Stimulated activated naive CD8-positive, alpha-beta T cell treated with anti-CD3 and anti-CD28 coated beads, Interleukin-15, Interleukin-2, amounts not matched to agents 100 ng/mL and 50 ng/mL, for 24 hours (primary cell): ENCODE measurements around the gene FGF16.
"Not testable (repeated sequence)": the region's sequence is repeated elsewhere in the genome, so short reads cannot be mapped to it uniquely, and the experiment has no call there.

Source experiments
- H3K27ac Mint-ChIP-seq: one replicate; pipeline ENCODE4 v1.8.0; 2021; ENCODE audit warnings: mild to moderate bottlenecking, mixed read lengths
- H3K27me3 Mint-ChIP-seq: one replicate; pipeline ENCODE4 v1.8.0; 2021; ENCODE audit warnings: mixed read lengths
- H3K36me3 Mint-ChIP-seq: one replicate; pipeline ENCODE4 v1.8.0; 2021; ENCODE audit warnings: low read depth, mixed read lengths
- H3K4me1 Mint-ChIP-seq: one replicate; pipeline ENCODE4 v1.8.0; 2021; ENCODE audit warnings: low read depth, mixed read lengths
- H3K4me3 Mint-ChIP-seq: one replicate; pipeline ENCODE4 v1.8.0; 2021; ENCODE audit warnings: mild to moderate bottlenecking, mixed read lengths
- H3K9me3 Mint-ChIP-seq: one replicate; pipeline ENCODE4 v1.8.0; 2021; ENCODE audit warnings: mixed read lengths

FGF16 gene

DNA sequence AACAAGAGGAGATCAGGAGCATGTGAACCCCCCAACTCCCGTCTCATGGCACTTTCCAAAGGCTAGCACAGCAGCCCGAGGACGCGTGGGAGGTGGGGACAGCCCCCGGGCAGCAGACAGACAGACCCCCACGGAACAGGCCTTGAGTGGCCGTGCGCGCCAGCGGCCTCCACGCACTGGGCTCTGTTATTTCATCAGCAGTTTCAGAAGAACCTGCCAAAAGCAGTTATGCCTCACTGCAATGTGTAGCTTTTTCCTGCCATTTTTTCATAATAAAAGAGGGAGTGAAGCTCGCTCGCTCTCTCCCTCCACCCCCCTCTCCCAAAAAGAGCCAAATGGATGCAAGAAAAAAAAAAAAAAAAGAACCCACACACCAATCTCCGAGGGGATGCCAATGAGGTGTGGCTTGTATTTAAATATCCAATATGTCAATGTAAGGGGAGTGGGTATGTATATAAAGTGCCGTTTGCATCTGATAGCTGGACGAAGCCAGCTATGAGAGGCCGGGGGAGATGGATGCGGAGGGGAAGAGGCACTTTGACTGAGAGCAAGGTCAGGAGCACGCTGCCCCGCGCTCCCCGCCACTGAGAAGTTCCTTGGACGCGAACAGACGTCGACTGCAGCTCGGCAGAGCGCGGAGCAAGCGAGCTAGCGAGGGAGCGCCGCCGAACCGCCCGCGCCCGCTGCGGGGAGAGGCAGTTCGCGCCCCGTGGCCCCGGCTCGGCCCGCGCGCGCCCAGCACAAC, at the start of gene FGF16:
TSS of gene FGF16 (plus strand) at position 482 of the 745 bp plus-strand sequence. CDS start 286 bp downstream, outside the sequence.
- Mint-ChIP-seq H3K4me3 (peak within 1 kb of the TSS; percentile 62), H3K27ac (no peak within 1 kb of the TSS), H3K9me3 (no peaks in the 10 kb centered on the region), H3K27me3 (peaks cover 34% of the 10 kb centered on the region), H3K36me3 (no peaks in the 10 kb centered on the region), H3K4me1 (peaks cover 11% of the 10 kb centered on the region)

DNA sequence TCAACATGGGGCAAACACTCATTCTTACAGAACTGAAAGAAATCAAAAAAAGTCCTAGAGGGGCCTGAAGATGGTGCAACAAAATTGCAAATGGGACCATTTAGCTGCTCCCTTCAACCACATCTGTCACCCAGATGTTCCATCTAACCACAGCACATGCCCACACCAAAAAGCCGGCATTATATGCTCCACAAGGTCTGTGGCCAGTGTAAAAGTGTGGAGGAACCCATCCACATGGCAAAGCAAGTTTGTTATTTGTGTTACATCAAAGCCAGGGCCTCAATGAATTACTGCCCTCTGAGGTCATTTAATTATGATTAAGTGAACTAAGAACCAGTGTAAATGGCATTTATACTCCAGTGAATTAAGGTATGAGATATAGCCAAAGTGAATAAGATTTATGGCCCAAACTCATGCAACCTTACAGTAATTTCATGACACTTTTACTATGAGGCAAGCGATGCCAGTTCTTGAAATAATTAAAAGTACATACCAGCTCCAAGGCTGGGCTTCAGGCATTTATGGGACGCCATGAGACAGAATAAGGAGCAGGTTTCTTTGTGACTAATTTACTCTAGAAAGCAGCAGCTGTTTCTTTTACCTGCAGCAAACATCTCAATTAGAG, 48.7 kb upstream of the FGF16 start:
- no peaks in the 10 kb centered on the region for H3K27me3 Mint-ChIP-seq
- H3K4me3 Mint-ChIP-seq = no peak overlapping the region
- no peaks in the 10 kb centered on the region for H3K9me3 Mint-ChIP-seq
- H3K4me1 Mint-ChIP-seq = no peaks in the 10 kb centered on the region
- no peaks in the 10 kb centered on the region for H3K36me3 Mint-ChIP-seq
- no peak overlapping the region for H3K27ac Mint-ChIP-seq

DNA sequence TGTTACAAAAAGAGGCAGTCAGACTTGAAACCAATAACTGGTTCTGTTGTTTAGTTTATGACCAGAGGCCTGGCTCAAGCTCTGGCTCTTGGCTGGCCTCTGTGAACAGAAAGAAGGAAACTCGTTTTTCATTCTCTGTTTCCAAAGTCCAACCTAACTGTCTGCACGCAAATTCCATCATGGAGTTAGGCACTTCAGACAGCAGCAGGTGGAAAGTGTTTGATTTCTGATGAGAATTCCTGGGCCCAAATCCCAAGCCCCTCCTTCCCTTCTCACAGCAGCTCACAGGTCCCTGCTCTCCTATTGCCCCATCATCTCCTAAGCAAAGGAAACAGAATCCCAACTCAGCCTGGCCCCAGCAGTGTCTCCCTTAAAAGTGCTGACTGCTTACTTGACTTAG, 42.8 kb upstream of the FGF16 start:
- Mint-ChIP-seq H3K4me3 (no peak overlapping the region), H3K27me3 (no peaks in the 10 kb centered on the region), H3K27ac (no peak overlapping the region), H3K9me3 (no peaks in the 10 kb centered on the region), H3K4me1 (no peaks in the 10 kb centered on the region), H3K36me3 (no peaks in the 10 kb centered on the region)

DNA sequence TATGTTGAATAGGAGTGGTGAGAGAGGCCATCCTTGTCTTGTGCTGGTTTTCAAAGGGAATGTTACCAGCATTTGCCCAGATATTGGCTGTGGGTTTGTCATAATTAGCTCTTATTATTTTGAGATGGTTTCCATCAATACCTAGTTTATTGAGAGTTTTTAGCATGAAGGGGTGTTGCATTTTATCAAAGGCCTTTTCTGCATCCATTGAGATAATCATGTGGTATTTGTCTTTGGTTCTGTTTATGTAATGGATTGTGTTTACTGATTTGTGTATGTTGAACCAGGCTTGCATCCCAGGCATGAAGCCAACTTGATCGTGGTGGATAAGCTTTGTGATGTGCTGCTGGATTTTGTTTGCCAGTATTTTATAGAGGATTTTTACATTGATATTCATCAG, 39.4 kb upstream of the FGF16 start:
- H3K27me3 Mint-ChIP-seq, H3K27ac Mint-ChIP-seq, H3K4me1 Mint-ChIP-seq, H3K9me3 Mint-ChIP-seq, H3K4me3 Mint-ChIP-seq, H3K36me3 Mint-ChIP-seq: not testable (repeated sequence)

DNA sequence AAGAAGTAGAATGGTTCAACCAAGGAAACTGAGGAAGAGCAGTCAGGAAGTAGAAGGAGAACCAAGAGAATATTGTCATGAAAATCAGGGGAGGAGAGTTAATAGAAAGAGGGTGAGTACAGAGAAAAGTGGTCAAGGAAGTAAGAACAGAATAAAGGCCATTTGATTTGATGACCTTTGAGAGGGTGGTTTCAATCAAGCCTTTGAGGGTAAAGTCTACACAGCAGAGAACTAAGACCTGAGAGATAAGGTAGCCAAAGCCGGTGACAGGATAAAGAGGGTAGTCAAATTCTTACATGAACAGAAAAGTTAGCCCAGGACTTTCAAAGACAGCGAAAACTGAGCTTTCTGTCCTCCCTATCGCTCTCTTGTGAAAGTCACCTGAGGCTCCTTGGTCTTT, 34.6 kb upstream of the FGF16 start:
- no peaks in the 10 kb centered on the region for H3K4me1 Mint-ChIP-seq
- H3K36me3 Mint-ChIP-seq = no peaks in the 10 kb centered on the region
- no peak overlapping the region for H3K4me3 Mint-ChIP-seq
- peaks cover 4% of the 10 kb centered on the region for H3K27me3 Mint-ChIP-seq
- no peaks in the 10 kb centered on the region for H3K9me3 Mint-ChIP-seq
- H3K27ac Mint-ChIP-seq = no peak overlapping the region

DNA sequence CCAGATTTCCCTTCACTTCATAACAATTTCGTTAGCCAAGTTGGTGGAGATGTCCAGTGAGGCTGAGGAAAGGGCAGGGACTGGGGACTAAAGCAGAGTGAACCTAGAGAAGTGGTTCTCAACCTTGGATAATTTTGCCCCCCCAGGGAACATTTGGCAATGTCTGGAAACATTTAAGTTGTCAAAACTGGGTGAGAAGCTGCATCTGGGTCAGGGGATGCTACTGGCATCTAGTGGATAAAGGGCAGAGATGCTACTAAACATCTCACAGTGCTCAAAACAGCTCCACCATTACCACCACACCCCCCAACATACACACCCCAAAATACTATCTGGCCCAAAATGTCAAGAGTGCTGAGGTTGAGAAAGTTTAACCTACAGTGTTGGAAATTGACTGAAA, 32.0 kb upstream of the FGF16 start:
- Mint-ChIP-seq H3K27me3 (peaks cover 4% of the 10 kb centered on the region), H3K9me3 (no peaks in the 10 kb centered on the region), H3K27ac (no peak overlapping the region), H3K4me3 (no peak overlapping the region), H3K36me3 (no peaks in the 10 kb centered on the region), H3K4me1 (no peaks in the 10 kb centered on the region)

DNA sequence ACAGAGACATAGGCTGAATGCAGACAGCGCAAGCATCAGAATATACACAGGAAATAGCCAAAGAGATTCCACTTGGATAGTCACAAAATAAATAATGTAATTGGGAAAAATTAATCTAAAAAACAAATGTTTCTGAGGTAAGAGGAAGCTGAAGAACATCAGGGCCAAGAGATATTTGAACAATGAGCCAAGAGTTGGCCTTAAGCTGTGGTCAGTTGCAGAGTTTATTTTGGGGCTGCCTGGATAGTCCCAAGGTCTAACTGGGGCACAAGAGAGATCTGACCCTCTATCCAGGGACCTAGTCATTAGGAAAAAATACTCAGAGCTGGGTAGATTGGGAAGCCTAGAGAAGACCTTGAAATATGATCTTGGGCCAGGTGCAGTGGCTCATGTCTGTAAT, 31.3 kb upstream of the FGF16 start:
- Mint-ChIP-seq H3K4me1 (no peaks in the 10 kb centered on the region), H3K4me3 (no peak overlapping the region), H3K9me3 (no peaks in the 10 kb centered on the region), H3K27ac (no peak overlapping the region), H3K27me3 (peaks cover 4% of the 10 kb centered on the region), H3K36me3 (no peaks in the 10 kb centered on the region)

DNA sequence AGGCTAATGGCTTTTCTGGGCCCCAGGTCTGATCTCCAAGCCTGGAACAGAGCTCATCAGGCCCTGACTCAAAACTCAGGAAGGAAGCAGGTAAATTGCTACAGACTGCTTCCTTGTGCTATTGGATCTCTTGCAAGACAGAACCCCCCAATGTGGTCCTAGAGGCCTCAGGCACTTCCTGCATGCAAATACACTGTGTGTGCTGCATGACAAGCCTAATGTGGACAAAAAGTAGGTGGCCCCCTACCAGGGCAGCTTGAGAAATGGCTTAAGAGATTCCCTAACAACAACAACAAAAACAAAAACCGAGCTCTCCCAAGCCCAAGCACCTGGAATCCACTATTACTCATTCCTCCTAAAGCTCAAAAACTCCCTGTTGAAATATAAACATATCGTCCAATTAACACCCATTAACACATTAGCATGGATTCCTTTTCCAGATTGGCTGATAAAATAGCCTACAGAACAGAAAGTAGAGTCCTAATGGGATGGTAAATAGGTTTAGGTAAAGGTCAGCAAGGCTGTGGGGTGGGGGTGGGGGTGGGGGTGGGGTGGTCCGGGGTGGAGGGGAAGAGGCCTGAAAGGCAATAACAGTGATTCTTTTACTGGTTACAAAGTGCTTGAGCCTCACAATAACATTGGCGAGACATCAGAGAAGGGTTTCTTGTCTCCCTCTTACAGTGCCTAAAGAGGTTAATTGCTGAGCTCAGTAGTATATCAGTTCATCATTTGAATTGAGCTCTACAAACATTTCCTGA, 24.1 kb upstream of the FGF16 start:
- Mint-ChIP-seq H3K27me3 (no peaks in the 10 kb centered on the region), H3K4me3 (no peak overlapping the region), H3K4me1 (no peaks in the 10 kb centered on the region), H3K9me3 (no peaks in the 10 kb centered on the region), H3K36me3 (no peaks in the 10 kb centered on the region), H3K27ac (no peak overlapping the region)

DNA sequence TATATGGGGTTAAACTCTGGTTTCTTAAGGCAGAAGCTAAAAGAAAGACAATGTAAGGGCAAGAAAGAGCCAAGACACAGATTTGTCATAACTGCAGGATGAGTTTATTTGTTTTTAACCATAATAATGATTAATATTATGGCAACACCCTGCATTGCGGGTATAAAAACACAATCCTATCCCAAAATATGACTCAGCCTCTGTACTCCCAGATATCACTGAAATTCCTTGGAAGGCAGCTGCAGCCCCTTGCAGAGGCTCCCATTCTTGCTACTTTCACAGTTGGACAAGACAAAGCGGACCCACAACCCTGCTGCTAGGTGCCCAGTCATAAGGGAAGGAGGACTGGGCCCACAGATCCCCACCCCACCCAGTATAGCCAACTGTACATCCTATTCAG, 20.4 kb upstream of the FGF16 start:
- Mint-ChIP-seq H3K4me3 (no peak overlapping the region), H3K36me3 (no peaks in the 10 kb centered on the region), H3K9me3 (no peaks in the 10 kb centered on the region)

DNA sequence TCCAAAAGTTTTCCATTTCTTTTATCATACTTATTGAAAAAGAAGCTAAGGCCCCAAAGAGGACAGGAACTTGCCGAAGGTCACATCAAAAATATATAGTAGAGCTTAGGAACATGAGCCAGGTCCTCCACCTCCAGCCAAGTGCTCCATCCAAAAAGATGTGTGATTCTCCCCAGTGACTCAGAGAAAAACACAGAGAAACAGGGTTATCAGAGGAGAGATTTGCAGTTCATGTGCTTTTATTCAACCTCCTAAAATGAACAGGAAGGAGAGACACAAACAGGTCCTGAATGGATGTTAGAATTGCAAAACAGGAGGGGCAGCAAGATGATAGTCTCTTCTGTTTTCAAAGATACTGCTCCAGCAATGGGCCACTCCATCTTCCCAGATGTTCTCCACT, 19.6 kb upstream of the FGF16 start:
- H3K36me3 Mint-ChIP-seq = no peaks in the 10 kb centered on the region
- H3K4me1 Mint-ChIP-seq = no peaks in the 10 kb centered on the region
- no peak overlapping the region for H3K4me3 Mint-ChIP-seq
- no peaks in the 10 kb centered on the region for H3K27me3 Mint-ChIP-seq
- H3K27ac Mint-ChIP-seq = no peak overlapping the region
- no peaks in the 10 kb centered on the region for H3K9me3 Mint-ChIP-seq

More for the DNA sequence above, 20.4 kb upstream of the FGF16 start:
- no peaks in the 10 kb centered on the region for H3K27me3 Mint-ChIP-seq
- no peak overlapping the region for H3K27ac Mint-ChIP-seq
- H3K4me1 Mint-ChIP-seq = no peaks in the 10 kb centered on the region

DNA sequence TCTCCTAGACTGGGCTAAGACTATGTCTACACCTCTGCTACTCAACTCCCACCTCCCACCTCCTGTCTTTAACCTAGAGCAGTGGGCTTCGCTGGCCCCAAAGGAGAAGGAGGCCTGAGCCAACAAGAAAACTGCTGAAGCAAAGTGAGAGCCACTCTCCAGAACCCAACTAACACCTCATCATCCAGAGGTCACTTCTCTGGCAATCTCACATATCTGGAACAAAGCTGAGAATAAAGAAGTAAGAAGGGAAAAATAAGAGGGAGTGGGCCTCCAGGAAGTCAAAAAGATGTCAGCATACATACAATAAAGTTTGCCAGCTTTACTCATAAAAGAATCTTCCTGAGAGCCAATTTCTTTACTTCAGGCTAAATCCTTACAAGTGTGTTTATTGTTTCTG, 18.6 kb upstream of the FGF16 start:
- Mint-ChIP-seq H3K4me3 (no peak overlapping the region), H3K27me3 (no peaks in the 10 kb centered on the region), H3K36me3 (no peaks in the 10 kb centered on the region), H3K4me1 (no peaks in the 10 kb centered on the region), H3K27ac (no peak overlapping the region), H3K9me3 (no peaks in the 10 kb centered on the region)

DNA sequence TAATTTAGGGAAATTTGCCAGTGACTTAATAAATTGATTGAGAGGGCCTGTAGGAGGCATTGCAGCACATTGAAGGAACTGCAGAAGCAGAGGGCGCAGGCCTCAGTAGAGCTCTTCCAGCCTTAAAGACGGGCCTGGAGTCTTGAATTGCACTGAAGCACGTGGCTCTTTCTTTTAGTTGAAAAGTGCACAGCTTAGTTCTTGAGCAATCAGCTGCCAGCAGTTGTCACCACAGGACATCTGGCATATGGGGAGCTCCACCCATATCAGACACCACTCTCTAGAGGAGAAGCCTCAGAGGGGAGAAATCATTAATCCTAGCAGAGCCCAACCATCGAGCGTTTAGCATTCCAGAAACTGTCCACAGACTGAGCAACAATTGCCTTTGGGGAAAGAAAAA, 16.0 kb upstream of the FGF16 start:
- Mint-ChIP-seq H3K27ac (no peak overlapping the region), H3K27me3 (no peaks in the 10 kb centered on the region), H3K4me1 (no peaks in the 10 kb centered on the region), H3K9me3 (no peaks in the 10 kb centered on the region), H3K4me3 (no peak overlapping the region), H3K36me3 (no peaks in the 10 kb centered on the region)

DNA sequence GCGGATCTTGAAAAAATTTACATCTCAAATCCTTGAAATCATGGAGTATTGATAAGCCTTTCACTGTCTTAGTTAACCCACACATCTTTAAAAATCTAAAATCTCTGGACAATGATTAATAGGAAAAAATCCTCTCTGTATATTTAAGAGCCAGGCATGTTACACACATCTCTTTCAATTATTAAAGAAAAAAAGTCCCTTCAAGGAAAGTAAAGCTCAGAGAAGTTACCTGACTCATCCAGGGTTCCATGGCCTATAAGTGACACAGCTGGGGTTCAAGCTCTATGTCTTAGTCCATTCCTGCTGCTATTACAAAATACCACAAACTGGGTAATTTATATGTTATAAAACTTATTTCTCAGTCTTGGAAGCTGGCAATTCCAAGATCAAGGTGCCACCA, 14.2 kb upstream of the FGF16 start:
- H3K36me3 Mint-ChIP-seq = no peaks in the 10 kb centered on the region
- no peak overlapping the region for H3K27ac Mint-ChIP-seq
- no peaks in the 10 kb centered on the region for H3K9me3 Mint-ChIP-seq
- no peak overlapping the region for H3K4me3 Mint-ChIP-seq
- no peaks in the 10 kb centered on the region for H3K4me1 Mint-ChIP-seq
- H3K27me3 Mint-ChIP-seq = no peaks in the 10 kb centered on the region

DNA sequence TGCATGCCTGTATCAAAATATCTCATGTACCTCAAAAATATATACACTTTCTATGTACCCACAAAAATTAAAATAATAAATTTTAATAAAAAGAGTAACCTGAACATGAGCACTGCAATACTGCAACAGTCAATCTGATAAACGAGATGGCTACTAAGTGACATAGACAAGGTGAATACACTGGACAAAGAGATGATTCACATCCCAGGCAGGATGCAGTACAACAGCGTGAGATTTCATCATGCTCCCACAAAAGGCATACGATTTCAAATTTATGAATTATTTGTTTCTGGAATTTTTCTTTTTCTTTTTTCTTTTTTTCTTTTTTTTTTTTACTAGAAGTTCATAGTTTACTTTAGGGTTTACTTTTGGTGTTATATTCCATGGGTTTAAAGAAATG, 12.2 kb upstream of the FGF16 start:
- no peaks in the 10 kb centered on the region for H3K4me1 Mint-ChIP-seq
- H3K9me3 Mint-ChIP-seq = no peaks in the 10 kb centered on the region
- H3K27me3 Mint-ChIP-seq = no peaks in the 10 kb centered on the region
- H3K36me3 Mint-ChIP-seq = no peaks in the 10 kb centered on the region
- no peak overlapping the region for H3K4me3 Mint-ChIP-seq
- no peak overlapping the region for H3K27ac Mint-ChIP-seq

DNA sequence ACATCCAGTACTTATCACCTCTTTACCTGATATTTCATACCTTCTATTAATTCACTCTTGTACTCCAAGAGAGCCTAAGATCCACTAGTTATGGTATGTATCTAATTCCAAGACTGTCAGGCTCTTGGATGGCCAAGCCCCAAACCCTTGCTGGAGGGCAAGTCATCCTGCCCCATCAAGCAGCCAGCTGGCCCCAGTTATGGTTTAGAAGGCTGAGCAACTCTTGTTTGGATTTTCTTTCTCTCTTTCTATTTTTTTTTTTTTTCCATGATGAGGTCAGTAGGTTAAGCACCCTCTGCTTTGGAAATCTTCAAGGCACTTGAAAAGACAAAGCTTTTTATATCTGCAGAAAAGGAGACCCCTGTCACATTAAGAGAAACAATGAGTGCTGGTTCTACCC, 10.9 kb upstream of the FGF16 start:
- no peaks in the 10 kb centered on the region for H3K36me3 Mint-ChIP-seq
- no peak overlapping the region for H3K4me3 Mint-ChIP-seq
- no peaks in the 10 kb centered on the region for H3K27me3 Mint-ChIP-seq
- no peaks in the 10 kb centered on the region for H3K9me3 Mint-ChIP-seq
- H3K27ac Mint-ChIP-seq = no peak overlapping the region
- H3K4me1 Mint-ChIP-seq = no peaks in the 10 kb centered on the region
